ENCODE data around the gene C2orf76.

DNA sequence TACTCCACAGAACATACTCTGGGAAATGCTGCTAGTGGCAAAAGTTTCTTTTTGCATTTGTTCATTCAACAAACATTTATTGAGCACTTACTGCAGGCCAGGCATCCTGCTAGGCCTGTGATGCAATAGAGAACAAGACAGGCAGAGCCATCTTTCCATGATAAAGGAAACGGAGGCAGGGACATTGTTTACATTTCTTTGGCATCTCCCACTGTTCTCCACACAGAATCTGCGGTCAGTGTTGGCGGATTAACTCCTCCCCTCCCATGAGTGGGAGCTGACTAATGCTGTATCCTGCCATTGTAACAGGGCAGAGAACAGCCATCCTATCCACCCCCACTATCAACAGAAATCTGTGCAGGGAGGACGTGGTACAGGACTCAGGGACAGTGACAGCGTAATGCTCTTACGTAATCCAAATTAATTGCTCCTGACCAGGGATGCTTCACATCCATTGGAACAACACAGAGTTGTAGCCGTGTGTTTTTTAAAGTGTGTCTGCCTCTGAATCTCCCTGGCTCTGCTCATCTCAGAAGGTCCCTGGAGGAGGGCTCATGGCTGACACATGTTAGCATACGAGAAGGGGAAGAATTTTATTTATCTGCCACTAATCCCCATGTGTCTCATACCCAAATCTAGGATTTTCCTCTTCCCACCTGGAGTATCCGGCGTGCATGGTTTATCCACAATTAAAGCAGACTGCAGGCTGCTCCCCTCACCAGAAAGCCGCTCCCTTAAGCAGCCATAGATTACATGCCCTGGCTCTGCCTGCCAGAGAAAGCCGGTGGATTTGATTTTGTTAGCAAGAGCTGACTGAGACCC is 110.7 kb downstream of the C2orf76 start:
- TF ChIP-seq CTCF (conservative IDR thresholded peaks at IDR 0.05) (no peak), ZFX (IDR thresholded peaks at IDR 0.05) (no peak)

Measured in C4-2B (cell line).